HAP-1 (cell line): ENCODE results near the gene CASP10.

Source experiments
- DNase-seq, 2 experiments: peaks; one replicate each; pipeline ENCODE4 v3.0.0-alpha.2; 2016 to 2020; ENCODE audit warnings: low spot score in 2 of 2
- H3K27me3 ChIP-seq: fragments of 250-450 bp; sonication (Bioruptor Pico); 2 replicates; pipeline ENCODE4 v1.5.1; 2020; ENCODE audit warnings: low read depth, mild to moderate bottlenecking, moderate library complexity
- H3K36me3 ChIP-seq: fragments of 250-450 bp; sonication (Bioruptor Pico); replicated peaks from 2 replicates; pipeline ENCODE4 v1.5.1; 2020; ENCODE audit warnings: mild to moderate bottlenecking
- H3K4me1 ChIP-seq: fragments of 250-450 bp; sonication (Bioruptor Pico); 2 replicates; pipeline ENCODE4 v1.5.1; 2020; ENCODE audit warnings: mild to moderate bottlenecking
- H3K4me3 ChIP-seq: fragments of 250-450 bp; sonication (Bioruptor Pico); 2 replicates; pipeline ENCODE4 v1.5.1; 2020; ENCODE audit warnings: mild to moderate bottlenecking, moderate library complexity
- H3K9me3 ChIP-seq: fragments of 250-450 bp; sonication (Bioruptor Pico); 2 replicates; pipeline ENCODE4 v1.5.1; 2020; ENCODE audit warnings: mild to moderate bottlenecking, moderate library complexity
- in situ Hi-C: fragments of 300-500 bp; cut with MboI; formaldehyde crosslinking; loops from 3 replicates; pipeline ENCODE4 v1.14.3; 2020; ENCODE audit warnings: low sequenced_read_pairs, inconsistent platforms, mixed read lengths

Gene CASP10

DNA sequence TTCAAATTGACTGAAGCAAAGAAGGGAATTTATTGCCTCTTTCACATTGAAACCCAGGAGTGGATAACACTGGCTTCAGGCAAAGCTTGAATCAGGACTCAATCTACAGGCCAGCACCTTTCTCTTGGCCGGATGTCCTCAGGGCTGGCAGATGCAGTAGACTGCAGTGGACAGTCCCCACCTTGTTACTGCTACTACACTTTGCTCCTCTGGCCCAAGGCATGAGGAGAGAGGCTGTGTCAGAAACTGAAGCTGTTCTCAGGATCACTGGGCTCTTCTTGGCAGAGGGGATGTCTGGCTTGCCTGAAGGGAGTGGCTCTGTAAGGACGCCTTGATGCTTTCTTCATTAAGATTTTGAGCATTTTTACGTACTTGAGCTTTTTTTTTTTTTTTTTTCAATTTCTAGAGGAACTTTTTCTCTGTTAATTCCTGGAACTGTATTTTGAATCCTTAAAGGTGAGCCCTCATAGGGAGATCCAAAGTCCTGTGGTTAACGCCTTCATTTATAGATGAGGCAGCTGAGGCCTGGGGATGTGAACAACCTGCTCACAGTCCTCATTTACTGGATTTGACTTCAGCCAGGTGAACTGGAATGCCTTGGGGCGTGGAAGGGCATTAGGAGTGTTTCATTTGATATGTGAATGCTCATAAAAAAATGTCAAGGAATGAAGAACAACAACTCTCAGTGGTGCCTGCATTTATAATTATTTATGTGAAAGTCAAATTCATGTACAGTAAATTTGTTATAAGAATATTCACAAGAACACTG lies 36.6 kb downstream of the CASP10 start:
- Histone ChIP-seq H3K27me3 (no peaks in the 10 kb centered on the region), H3K36me3 (no peaks in the 10 kb centered on the region), H3K9me3 (no peaks in the 10 kb centered on the region), H3K4me3 (no peak overlapping the region), H3K4me1 (peaks cover 10% of the 10 kb centered on the region)
- DNase-seq: no peak
- in situ Hi-C loops: no loop called here

DNA sequence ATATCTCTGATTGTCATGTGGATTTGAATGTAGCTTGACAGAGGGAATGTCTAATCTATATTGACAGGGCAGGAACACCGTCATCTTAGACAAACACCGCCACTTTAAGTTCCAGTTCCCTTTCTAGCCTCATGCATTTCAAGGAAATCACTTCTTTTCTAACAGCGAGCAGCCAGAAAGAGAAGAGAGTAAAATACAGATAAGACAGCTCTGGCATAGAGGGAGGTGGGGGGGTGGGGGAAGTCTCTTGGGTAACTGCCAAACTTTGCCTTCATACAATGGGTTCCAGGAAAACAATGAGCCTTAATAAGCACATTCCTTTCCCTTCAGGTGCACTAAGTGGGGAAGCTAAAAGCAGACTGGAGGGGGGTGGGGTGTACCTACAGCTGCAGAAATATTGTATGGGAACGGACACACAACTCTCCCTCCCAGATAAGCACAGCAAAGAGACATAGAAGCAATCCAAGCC lies 37.2 kb downstream of the CASP10 start:
- Histone ChIP-seq H3K36me3 (no peaks in the 10 kb centered on the region), H3K9me3 (no peaks in the 10 kb centered on the region), H3K27me3 (no peaks in the 10 kb centered on the region), H3K4me3 (no peak overlapping the region), H3K4me1 (peaks cover 10% of the 10 kb centered on the region)
- DNase-seq: peak in 1 of 2 experiments; percentile 47
- in situ Hi-C loops: no loop called here

DNA sequence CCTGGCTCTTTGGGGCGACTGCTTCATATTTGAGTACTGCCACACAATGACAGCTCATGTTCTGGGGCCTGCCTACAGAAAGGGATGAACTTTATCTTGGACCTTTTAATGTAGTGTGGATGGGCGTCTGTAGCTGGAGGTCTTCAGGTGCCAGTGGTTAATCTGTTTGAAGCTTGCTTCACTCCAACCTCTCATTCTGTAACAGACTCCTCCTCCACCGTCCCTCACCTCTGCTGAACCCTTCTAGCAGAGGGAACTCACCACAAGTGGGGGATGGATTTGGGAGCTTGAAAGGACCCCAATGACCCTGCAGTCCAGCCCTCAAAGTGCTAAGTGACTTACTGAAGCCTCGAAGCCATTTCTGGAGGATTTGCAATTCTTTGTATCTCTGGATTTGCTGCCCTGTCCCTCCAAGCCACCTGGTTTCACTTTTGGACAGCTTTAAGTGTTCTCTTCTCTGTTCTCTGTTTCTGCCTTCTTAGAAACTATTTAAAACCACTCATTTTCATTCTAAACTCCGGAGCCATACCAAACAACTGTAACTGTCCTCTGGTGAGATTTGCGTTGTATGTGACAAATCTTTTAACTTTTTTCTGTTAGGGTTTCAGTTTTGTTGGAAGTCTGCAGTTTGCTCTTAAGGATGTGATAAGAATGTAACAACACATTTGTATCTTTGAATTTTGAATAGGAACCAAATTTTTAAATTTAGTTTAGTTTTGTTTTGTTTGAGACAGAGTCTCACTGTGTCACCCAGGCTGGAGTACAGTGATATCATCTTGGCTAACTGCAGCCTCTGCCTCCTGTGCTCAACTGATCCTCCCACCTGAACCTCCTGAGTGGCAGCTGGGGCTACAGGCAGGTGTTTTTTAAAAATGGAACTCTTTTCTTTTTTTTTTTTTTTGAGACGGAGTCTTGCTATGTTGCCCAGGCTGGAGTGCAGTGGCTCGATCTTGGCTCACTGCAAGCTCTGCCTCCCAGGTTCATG lies 40.4 kb downstream of the CASP10 start:
- in situ Hi-C loops: no loop called here
- no peaks in the 10 kb centered on the region for H3K36me3 ChIP-seq
- peaks cover 10% of the 10 kb centered on the region for H3K4me1 ChIP-seq
- no peak for DNase-seq
- H3K9me3 ChIP-seq: no peaks in the 10 kb centered on the region
- H3K27me3 ChIP-seq: no peaks in the 10 kb centered on the region
- H3K4me3 ChIP-seq: no peak overlapping the region

DNA sequence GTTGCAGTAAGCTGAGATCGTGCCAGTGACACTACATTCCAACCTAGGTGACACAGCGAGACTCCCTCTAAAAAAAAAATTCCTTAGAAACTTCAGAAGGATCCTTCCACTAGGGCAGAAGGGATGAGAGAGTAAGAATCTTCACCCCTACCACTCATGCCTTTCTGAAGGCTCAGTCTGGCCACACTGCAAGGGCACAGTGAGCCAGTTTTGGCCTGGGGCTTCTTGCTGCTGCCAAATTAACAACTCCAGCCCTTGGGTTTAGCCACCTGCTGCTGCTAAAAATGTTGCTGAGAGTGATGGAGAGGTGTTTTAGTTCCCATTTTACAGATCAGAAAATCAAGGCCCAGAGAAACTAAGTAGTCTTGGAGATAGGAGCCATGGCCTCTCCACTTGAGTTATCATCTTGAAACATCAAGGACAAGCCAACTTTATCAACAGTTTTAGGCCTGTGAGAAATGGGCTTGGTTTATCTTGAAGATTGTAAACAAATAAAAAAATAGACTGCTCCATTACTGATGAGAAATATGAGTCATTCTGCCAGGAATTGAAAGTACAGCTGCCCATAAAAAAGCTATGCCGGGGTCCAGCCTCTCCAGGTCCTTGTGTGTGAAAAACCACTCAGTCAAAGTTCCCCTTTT lies 45.5 kb downstream of the CASP10 start:
- Histone ChIP-seq H3K27me3 (no peaks in the 10 kb centered on the region), H3K4me1 (peaks cover 13% of the 10 kb centered on the region), H3K36me3 (no peaks in the 10 kb centered on the region), H3K9me3 (no peaks in the 10 kb centered on the region), H3K4me3 (no peak overlapping the region)
- no peak for DNase-seq
- in situ Hi-C loops: no loop called here

DNA sequence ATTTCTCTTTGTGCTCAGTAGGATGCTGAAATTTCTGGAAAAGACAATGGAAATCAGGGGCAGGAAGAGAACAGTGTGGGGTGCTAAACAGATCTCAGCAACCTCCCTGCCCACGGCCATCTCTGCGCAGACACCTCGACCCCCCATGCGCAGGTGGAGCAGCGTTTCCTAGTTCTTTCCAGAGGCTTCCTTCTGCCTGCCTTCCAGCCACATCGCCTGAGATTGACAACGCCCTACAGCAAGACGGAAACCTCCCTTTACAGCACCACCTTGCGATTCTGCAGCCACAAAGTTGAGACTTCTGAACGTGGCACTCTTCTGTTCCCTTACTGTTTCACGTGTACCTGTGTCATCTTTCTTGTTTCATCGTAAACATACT lies 46.0 kb downstream of the CASP10 start:
- Histone ChIP-seq H3K4me3 (no peak overlapping the region), H3K36me3 (no peaks in the 10 kb centered on the region), H3K9me3 (no peaks in the 10 kb centered on the region), H3K4me1 (peaks cover 13% of the 10 kb centered on the region), H3K27me3 (no peaks in the 10 kb centered on the region)
- in situ Hi-C loops: no loop called here
- no peak for DNase-seq

DNA sequence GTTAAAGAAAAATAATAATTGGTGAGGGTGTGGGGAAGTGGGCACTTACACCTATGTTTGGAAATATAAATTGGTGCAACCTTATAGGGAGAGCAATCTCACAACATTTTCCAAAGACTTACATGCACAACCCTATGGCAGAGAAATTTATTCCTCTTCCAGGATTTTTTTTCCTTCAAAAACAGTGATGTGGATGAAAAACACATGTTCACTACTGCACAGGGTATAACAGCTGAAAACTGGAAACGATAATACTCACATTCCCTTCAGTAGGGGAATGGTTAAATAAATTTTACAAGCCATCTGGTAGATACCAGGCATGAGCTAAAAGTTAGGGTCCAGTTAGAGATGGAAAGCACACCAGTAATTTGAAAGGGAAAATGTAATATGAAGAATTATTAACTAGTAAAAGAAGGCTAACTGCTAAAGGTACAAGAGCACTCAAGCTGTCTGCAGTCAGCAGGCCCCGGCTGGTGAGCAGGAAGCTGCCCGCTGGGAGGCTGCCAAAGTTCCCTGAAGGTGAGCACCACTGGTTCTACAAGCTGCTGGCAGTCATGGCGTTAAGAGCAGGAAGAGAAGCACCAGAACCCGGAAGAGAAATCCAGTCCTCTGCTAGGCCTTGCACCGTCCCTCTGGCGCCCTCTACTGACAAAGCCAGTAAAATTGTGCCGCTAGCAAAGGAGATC lies 49.0 kb downstream of the CASP10 start:
- Histone ChIP-seq H3K27me3 (no peaks in the 10 kb centered on the region), H3K9me3 (no peaks in the 10 kb centered on the region), H3K36me3 (no peaks in the 10 kb centered on the region), H3K4me3 (peak overlapping the region; percentile 5), H3K4me1 (peaks cover 22% of the 10 kb centered on the region)
- DNase-seq: peak; percentile 90 to 96
- in situ Hi-C loops: no loop called here

DNA sequence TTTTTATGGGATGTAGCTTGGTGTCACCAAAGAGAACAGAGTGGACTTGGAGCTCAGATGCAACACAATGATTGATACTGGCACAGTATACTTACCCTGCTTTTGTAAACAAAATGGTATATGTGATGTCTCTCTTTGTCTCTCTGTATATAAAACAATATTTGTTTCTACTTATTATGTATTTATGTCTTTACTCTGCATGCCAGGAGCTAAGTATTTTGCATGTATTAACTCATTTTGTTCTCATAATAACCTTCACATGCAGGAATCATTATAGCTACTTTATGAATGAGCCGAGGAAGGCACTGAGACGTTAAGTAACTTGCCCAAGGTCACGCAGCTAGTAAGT lies 49.5 kb downstream of the CASP10 start:
- DNase-seq: no peak
- in situ Hi-C loops: no loop called here
- peaks cover 22% of the 10 kb centered on the region for H3K4me1 ChIP-seq
- peaks cover under 1% of the 10 kb centered on the region; the same call in 1 of the 2 replicates for H3K36me3 ChIP-seq
- no peak overlapping the region for H3K4me3 ChIP-seq
- no peaks in the 10 kb centered on the region for H3K9me3 ChIP-seq
- H3K27me3 ChIP-seq: no peaks in the 10 kb centered on the region

DNA sequence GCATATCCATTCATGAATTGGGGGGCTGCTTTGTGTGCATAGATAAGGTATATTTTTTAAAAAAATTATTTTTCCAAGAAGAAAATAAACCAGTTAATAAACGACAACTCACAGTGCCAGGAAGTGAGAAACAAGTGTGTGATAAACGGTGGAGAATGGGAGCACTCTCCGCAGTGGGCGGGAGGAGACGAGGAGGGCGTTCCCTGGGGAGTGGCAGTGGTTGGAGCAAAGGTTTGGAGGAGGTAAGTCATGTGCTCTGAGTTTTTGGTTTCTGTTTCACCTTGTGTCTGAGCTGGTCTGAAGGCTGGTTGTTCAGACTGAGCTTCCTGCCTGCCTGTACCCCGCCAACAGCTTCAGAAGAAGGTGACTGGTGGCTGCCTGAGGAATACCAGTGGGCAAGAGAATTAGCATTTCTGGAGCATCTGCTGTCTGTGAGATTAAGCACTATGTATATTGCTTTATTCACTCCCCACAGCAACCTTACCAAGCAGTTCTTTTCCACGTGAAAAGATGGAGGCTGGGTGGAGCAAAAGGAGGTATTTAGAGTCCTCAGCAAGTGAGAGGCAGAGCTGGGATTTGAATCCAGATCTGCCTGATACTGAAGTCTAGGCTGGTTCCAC lies 50.4 kb downstream of the CASP10 start:
- peak; percentile 95 to 98 for DNase-seq
- Histone ChIP-seq H3K27me3 (no peaks in the 10 kb centered on the region), H3K4me1 (peaks cover 22% of the 10 kb centered on the region), H3K9me3 (no peaks in the 10 kb centered on the region), H3K36me3 (peaks cover 6% of the 10 kb centered on the region; the same call in 1 of the 2 replicates), H3K4me3 (peak overlapping the region; percentile 42)
- in situ Hi-C loops: no loop called here

DNA sequence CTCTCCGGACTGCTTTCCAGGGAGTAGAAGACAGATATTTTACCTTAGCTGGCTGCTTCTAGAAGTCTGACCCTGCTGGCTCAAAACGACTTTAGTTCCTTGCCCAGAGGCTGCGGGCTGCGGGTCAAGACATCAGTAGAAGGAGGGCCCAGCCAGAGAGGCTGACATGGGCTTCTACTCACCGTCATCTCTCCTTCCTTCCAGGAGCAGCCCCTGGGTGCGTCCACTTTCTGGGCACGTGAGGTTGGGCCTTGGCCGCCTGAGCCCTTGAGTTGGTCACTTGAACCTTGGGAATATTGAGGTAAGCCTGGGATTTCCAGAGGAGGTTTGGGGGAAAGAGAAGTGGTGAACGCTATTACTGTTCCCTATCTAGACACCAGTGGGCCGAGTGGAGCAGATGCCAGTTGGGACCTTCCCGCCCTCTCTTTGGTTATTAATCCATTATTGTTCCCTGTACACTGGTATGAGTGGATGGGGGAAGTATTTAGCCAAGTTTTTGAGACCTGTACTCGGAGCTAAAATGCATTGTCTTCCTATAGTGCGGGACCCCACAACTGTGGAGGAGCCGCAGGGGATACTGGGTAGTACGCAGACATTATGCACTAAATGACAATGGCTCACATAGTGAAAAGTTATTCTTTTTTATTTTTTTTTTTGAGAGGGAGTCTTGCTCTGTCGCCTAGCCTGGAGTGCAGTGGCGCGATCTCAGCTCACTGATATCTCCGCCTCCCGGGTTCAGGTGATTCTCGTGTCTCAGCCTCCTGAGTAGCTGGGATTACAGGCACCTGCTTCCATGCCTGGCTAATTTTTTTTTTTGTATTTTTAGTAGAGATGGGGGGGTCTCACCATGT lies 51.1 kb downstream of the CASP10 start:
- DNase-seq: peak; percentile 28 to 45
- in situ Hi-C loops: no loop called here
- H3K4me3 ChIP-seq: peak overlapping the region; percentile 42
- no peaks in the 10 kb centered on the region for H3K9me3 ChIP-seq
- H3K27me3 ChIP-seq: no peaks in the 10 kb centered on the region
- H3K36me3 ChIP-seq: peaks cover 6% of the 10 kb centered on the region; the same call in 1 of the 2 replicates
- peaks cover 22% of the 10 kb centered on the region for H3K4me1 ChIP-seq

DNA sequence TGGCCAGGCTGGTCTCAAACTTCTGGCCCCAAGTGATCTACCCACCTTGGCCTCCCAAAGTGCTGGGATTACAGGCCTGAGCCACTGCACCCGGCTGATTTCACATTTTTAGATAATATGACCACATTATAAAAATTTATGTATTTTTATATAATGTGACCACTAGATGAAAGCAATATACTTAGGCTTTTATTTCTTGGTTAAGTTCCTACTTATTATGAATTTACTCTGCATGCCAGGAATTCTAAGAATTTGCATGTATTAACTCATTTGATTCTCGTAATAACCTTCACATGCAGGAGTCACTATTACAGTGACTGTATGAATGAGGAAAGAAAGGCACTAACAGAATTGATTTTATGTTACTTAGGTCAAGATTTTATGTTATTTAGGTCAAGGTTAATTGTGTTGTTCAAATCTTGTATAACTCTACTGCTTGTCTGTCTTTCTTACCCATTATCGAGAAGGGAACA lies 51.8 kb downstream of the CASP10 start:
- no peaks in the 10 kb centered on the region for H3K27me3 ChIP-seq
- H3K36me3 ChIP-seq: peaks cover 8% of the 10 kb centered on the region; the same call in 1 of the 2 replicates
- in situ Hi-C loops: no loop called here
- peak overlapping the region; percentile 42 for H3K4me3 ChIP-seq
- peaks cover 22% of the 10 kb centered on the region for H3K4me1 ChIP-seq
- H3K9me3 ChIP-seq: no peaks in the 10 kb centered on the region
- DNase-seq: peak in 1 of 2 experiments; percentile 33

DNA sequence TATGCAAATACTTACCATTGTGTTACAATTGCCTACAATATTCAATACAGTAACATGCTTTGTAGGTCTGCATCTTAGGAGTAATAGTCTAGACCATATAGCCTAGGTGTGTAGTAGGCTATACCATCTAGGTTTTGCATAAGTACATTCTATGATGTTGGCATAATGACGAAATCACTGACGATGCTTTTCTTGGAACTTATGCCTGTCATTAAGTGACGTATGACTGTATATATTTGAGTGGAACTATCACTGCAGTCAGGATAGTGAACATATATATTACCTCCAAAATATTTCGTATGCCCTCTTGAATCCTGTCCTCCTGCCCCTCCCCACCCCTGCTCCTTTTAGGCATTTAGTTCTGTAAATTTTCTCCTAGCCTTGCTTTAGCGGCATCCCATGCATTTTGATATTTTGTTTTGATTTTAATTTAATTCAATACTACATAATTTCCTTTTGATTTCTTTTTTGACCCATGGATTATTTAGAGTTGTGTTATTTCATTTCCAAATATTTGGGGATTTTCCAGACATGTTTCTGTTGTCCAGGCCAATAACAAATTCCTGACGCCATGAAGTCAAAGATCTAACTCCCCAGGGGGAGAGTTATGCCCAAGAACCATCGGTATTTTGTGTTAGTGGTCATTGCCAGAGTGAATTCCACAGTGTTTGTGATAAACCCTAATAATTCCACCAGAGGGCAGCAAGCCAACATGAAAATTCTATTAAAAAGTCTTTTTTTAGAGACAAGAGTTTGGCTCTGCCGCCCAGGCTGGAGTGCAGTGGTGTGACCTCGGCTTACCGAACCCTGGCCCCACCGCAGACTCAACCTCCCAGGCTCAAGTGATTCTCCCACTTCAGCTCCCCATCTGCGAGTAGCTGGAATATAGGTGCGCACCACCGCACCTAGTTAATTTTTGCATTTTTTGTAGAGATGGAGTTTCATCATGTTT lies 53.2 kb downstream of the CASP10 start:
- in situ Hi-C loops: no loop called here
- Histone ChIP-seq H3K36me3 (peaks cover 18% of the 10 kb centered on the region), H3K4me3 (peak overlapping the region; percentile 42), H3K4me1 (peaks cover 22% of the 10 kb centered on the region), H3K9me3 (no peaks in the 10 kb centered on the region), H3K27me3 (no peaks in the 10 kb centered on the region)
- peak; percentile 68 to 73 for DNase-seq
